H1 (cell line): Measurements from ENCODE around the gene DGKD. TPM values are rescaled to one million over a fixed set of nuclear protein-coding genes. Genes with fewer than 3 reads are reported as not detected.

Source experiments
- CTCF ChIA-PET: fragments of 300-600 bp; sonication (Branson Sonifier 250); formaldehyde crosslinking; loops from one replicate; lab custom pipeline; 2021; ENCODE audit not compliant: partially characterized antibody; lab: Charles Lee
- POLR2A ChIA-PET: fragments of 300-600 bp; sonication (Branson Sonifier 250); formaldehyde crosslinking; loops from one replicate; lab custom pipeline; 2021; ENCODE audit warnings: inconsistent platforms; ENCODE audit not compliant: partially characterized antibody; lab: Charles Lee
- DNase-seq, 2 experiments: peaks; one replicate each; pipeline versions ENCODE4 v3.0.0 to v3.0.0-alpha.2; 2010 to 2022; ENCODE audit warnings: low spot score in 2 of 2, low read depth in 1 of 2, mixed read lengths in 1 of 2
- FAIRE-seq: peaks from 2 replicates; lab custom pipeline; 2011; peaks lifted over from hg19 to GRCh38; lab: Jason Lieb, UNC
- H2AFZ ChIP-seq: 2 replicates; pipeline ENCODE4 v1.8.1; 2012; ENCODE audit warnings: low read length, inconsistent platforms
- H2AK5ac ChIP-seq: 2 replicates; pipeline ENCODE4 v1.6.1; 2013; ENCODE audit warnings: low read depth, low read length
- H2BK120ac ChIP-seq: replicated peaks from 2 replicates; pipeline ENCODE3; 2013; ENCODE audit warnings: low read depth, low read length, inconsistent platforms
- H2BK12ac ChIP-seq: 2 replicates; pipeline ENCODE4 v1.6.1; 2013; ENCODE audit warnings: low read depth, low read length
- H2BK15ac ChIP-seq: 2 replicates; pipeline ENCODE4 v1.6.1; 2013; ENCODE audit warnings: low read length
- H2BK20ac ChIP-seq: 2 replicates; pipeline ENCODE4 v1.6.1; 2013; ENCODE audit warnings: low read length
- H2BK5ac ChIP-seq: 2 replicates; pipeline ENCODE4 v1.6.1; 2013; ENCODE audit warnings: low read depth, low read length
- H3K14ac ChIP-seq: 2 replicates; pipeline ENCODE4 v1.6.1; 2013; ENCODE audit warnings: inconsistent platforms; ENCODE audit not compliant: insufficient read length
- H3K18ac ChIP-seq: 2 replicates; pipeline ENCODE4 v1.6.1; 2013; ENCODE audit warnings: low read length; ENCODE audit errors: extremely low read depth
- H3K23ac ChIP-seq: 2 replicates; pipeline ENCODE4 v1.6.1; 2013; ENCODE audit warnings: inconsistent platforms; ENCODE audit not compliant: insufficient read length
- H3K23me2 ChIP-seq: 2 replicates; pipeline ENCODE4 v1.6.1; 2013; ENCODE audit warnings: low read depth, low read length
- H3K27ac ChIP-seq: 2 replicates; pipeline ENCODE4 v1.6.1; 2011; ENCODE audit warnings: low read depth, low read length, inconsistent platforms
- H3K27me3 ChIP-seq, 4 experiments: replicated peaks in 1 of 4; 1 replicate in 1 of 4; 2 replicates in 3 of 4; pipeline versions ENCODE4 v1.6.1 to v1.8.1; 2011 to 2013; ENCODE audit warnings: low read length in 3 of 4, mild to moderate bottlenecking in 3 of 4, inconsistent platforms in 2 of 4, mixed read lengths in 2 of 4, moderate library complexity in 1 of 4; ENCODE audit not compliant: control insufficient read depth in 3 of 4, insufficient read depth in 3 of 4; ENCODE audit errors: extremely low read depth in 1 of 4
- H3K36me3 ChIP-seq, 4 experiments: 2 replicates each; pipeline versions ENCODE4 v1.6.1 to v1.8.1; 2011 to 2013; ENCODE audit warnings: mild to moderate bottlenecking in 4 of 4, low read length in 3 of 4, moderate library complexity in 2 of 4, control low read depth in 1 of 4, inconsistent platforms in 1 of 4; ENCODE audit not compliant: insufficient read depth in 4 of 4, control insufficient read depth in 2 of 4
- H3K4ac ChIP-seq: replicated peaks from 2 replicates; pipeline ENCODE3; 2013; ENCODE audit warnings: low read length, low read depth, mixed read lengths, inconsistent platforms; ENCODE audit not compliant: insufficient read length
- H3K4me1 ChIP-seq, 4 experiments: replicated peaks in 1 of 4; 1 replicate in 1 of 4; 2 replicates in 3 of 4; pipeline versions ENCODE4 v1.6.1 to v1.8.1; 2011 to 2013; ENCODE audit warnings: low read length in 3 of 4, inconsistent platforms in 2 of 4, mixed read lengths in 1 of 4; ENCODE audit not compliant: insufficient read depth in 4 of 4, control insufficient read depth in 3 of 4
- H3K4me2 ChIP-seq, 2 experiments: 2 replicates each; pipeline versions ENCODE4 v1.6.1 to v1.8.1; 2011 to 2013; ENCODE audit warnings: low read depth in 2 of 2, low read length in 2 of 2, control low read depth in 1 of 2, inconsistent platforms in 1 of 2, mild to moderate bottlenecking in 1 of 2; ENCODE audit not compliant: insufficient read depth in 1 of 2
- H3K4me3 ChIP-seq, 4 experiments: fragments of 200-600, 300-600 bp in 1 of 4; sonication (generic), shearing (Covaris generic), sonication (Bioruptor Twin) in 1 of 4; 2 replicates each; pipeline versions ENCODE4 v1.5.1 to v1.8.1; 2011 to 2016; ENCODE audit warnings: low read length in 4 of 4, low read depth in 3 of 4, control low read depth in 2 of 4, inconsistent platforms in 2 of 4, mild to moderate bottlenecking in 2 of 4, mixed read lengths in 1 of 4, moderate library complexity in 1 of 4; ENCODE audit not compliant: insufficient read depth in 2 of 4; ENCODE audit errors: extremely low read depth in 1 of 4
- H3K56ac ChIP-seq: replicated peaks from 2 replicates; pipeline ENCODE3; 2013; ENCODE audit warnings: low read depth, mild to moderate bottlenecking, mixed read lengths, low read length, inconsistent platforms; ENCODE audit not compliant: insufficient read length
- H3K79me1 ChIP-seq: 2 replicates; pipeline ENCODE4 v1.6.1; 2013; ENCODE audit warnings: low read depth, low read length, control low read depth
- H3K79me2 ChIP-seq, 2 experiments: 2 replicates each; pipeline versions ENCODE4 v1.6.1 to v1.8.1; 2012 to 2013; ENCODE audit warnings: low read length in 2 of 2, mild to moderate bottlenecking in 2 of 2, inconsistent platforms in 1 of 2; ENCODE audit not compliant: insufficient read depth in 2 of 2, control insufficient read depth in 1 of 2
- H3K9ac ChIP-seq, 4 experiments: replicated peaks in 1 of 4; 1 replicate in 1 of 4; 2 replicates in 3 of 4; pipeline versions ENCODE4 v1.6.1 to v1.8.1; 2011 to 2013; ENCODE audit warnings: low read depth in 3 of 4, low read length in 3 of 4, control low read depth in 2 of 4, mild to moderate bottlenecking in 2 of 4, moderate library complexity in 2 of 4, inconsistent platforms in 1 of 4; ENCODE audit errors: extremely low read depth in 1 of 4
- H3K9me3 ChIP-seq, 2 experiments: 2 replicates each; pipeline versions ENCODE4 v1.6.1 to v1.8.1; 2012 to 2013; ENCODE audit warnings: mild to moderate bottlenecking in 2 of 2, moderate library complexity in 2 of 2, control low read depth in 1 of 2, inconsistent platforms in 1 of 2, low read depth in 1 of 2, low read length in 1 of 2, mixed read lengths in 1 of 2; ENCODE audit not compliant: insufficient read depth in 2 of 2
- H4K20me1 ChIP-seq, 2 experiments: replicated peaks in 1 of 2; 2 replicates each; pipeline versions ENCODE3 to v1.8.1; 2011 to 2013; ENCODE audit warnings: inconsistent platforms in 2 of 2, low read length in 2 of 2, mild to moderate bottlenecking in 1 of 2; ENCODE audit not compliant: insufficient read depth in 2 of 2, control insufficient read depth in 1 of 2
- H4K5ac ChIP-seq: 2 replicates; pipeline ENCODE4 v1.6.1; 2013; ENCODE audit warnings: low read length, low read depth, mixed read lengths, inconsistent platforms; ENCODE audit not compliant: insufficient read length
- H4K8ac ChIP-seq: 2 replicates; pipeline ENCODE4 v1.8.0; 2013; ENCODE audit warnings: mild to moderate bottlenecking, moderate library complexity, low read length, inconsistent platforms; ENCODE audit not compliant: insufficient read depth; ENCODE audit errors: extremely low read depth
- H4K91ac ChIP-seq: replicated peaks from 2 replicates; pipeline ENCODE3; 2013; ENCODE audit warnings: low read length, mixed read lengths, inconsistent platforms; ENCODE audit not compliant: insufficient read length
- BACH1 ChIP-seq: IDR thresholded peaks from 2 replicates; pipeline ENCODE4 v1.6.1; 2012; ENCODE audit warnings: low read length, improper control_type of control experiment
- BCL11A ChIP-seq, 2 experiments: IDR thresholded peaks; one replicate each; pipeline ENCODE4 v1.6.1; 2011; ENCODE audit warnings: low read depth in 2 of 2, low read length in 2 of 2, mild to moderate bottlenecking in 2 of 2
- CHD1 ChIP-seq: IDR thresholded peaks from 2 replicates; pipeline ENCODE4 v1.6.1; 2012; ENCODE audit warnings: low read depth, low read length, improper control_type of control experiment
- FOSL1 ChIP-seq: IDR thresholded peaks from 2 replicates; pipeline ENCODE4 v1.6.1; 2011; ENCODE audit warnings: mild to moderate bottlenecking, low read depth, low read length, moderate library complexity; ENCODE audit not compliant: insufficient read depth
- HDAC6 ChIP-seq: IDR thresholded peaks from one replicate; pipeline ENCODE4 v1.7.1; 2012; ENCODE audit warnings: low read depth, mild to moderate bottlenecking, inconsistent platforms, low read length, moderate library complexity
- MAX ChIP-seq: IDR thresholded peaks from 2 replicates; pipeline ENCODE4 v1.6.1; 2012; ENCODE audit warnings: inconsistent platforms
- RAD21 ChIP-seq, 2 experiments: IDR thresholded peaks in 1 of 2; conservative IDR thresholded peaks in 1 of 2; 2 replicates each; pipeline ENCODE4 v1.6.1; 2011; ENCODE audit warnings: low read depth in 2 of 2, low read length in 2 of 2, improper control_type of control experiment in 1 of 2, inconsistent platforms in 1 of 2, mild to moderate bottlenecking in 1 of 2, moderate library complexity in 1 of 2
- SIN3A ChIP-seq, 2 experiments: IDR thresholded peaks in 1 of 2; conservative IDR thresholded peaks in 1 of 2; 2 replicates each; pipeline ENCODE4 v1.6.1; 2011 to 2012; ENCODE audit warnings: low read length in 2 of 2, improper control_type of control experiment in 1 of 2, low read depth in 1 of 2, mild to moderate bottlenecking in 1 of 2
- SIX5 ChIP-seq: IDR thresholded peaks from 2 replicates; pipeline ENCODE4 v1.6.1; 2011; ENCODE audit warnings: mild to moderate bottlenecking, low read depth, low read length
- TBP ChIP-seq: IDR thresholded peaks from 2 replicates; pipeline ENCODE4 v1.6.1; 2011; ENCODE audit warnings: low read depth, low read length, improper control_type of control experiment
- TCF12 ChIP-seq: IDR thresholded peaks from 2 replicates; pipeline ENCODE4 v1.6.1; 2011; ENCODE audit warnings: low read depth, mild to moderate bottlenecking, low read length
- TEAD4 ChIP-seq: IDR thresholded peaks from 2 replicates; pipeline ENCODE4 v1.6.1; 2012; ENCODE audit warnings: low read depth, low read length, inconsistent platforms, mixed read lengths
- YY1 ChIP-seq: IDR thresholded peaks from 2 replicates; pipeline ENCODE4 v1.6.1; 2011; ENCODE audit warnings: low read depth, mild to moderate bottlenecking, low read length
- ZNF274 ChIP-seq: IDR thresholded peaks from 2 replicates; pipeline ENCODE4 v1.7.0; 2012; ENCODE audit warnings: low read length, borderline replicate concordance; ENCODE audit errors: extremely low read depth
- WGBS, 2 experiments: shearing (Covaris generic) in 1 of 2; methylation state at CpG; one replicate each; pipeline versions ENCODE4 v1.1.6 to v1.1.7; 2013 to 2015; ENCODE audit warnings: low lambda C conversion rate in 2 of 2, mixed read lengths in 2 of 2, inconsistent platforms in 1 of 2, low coverage in 1 of 2, missing lambda C conversion rate in 1 of 2; ENCODE audit not compliant: insufficient replicate concordance in 2 of 2, insufficient coverage in 1 of 2, insufficient read length in 1 of 2; ENCODE audit errors: extremely low coverage in 1 of 2, missing lambda C conversion rate in 1 of 2; 5-methylcytosine and 5-hydroxymethylcytosine counted together
- polyA plus RNA-seq, 7 experiments: library from polyadenylated mRNA; depleted of rRNA in 3 of 7; stranded (reverse) in 5 of 7; unstranded in 2 of 7; fragments of >200 nt in 5 of 7; fragments of 200-250 nt in 2 of 7; gene quantifications; 1 replicate in 5 of 7; 2 replicates in 1 of 7; 4 replicates in 1 of 7; pipeline versions ENCODE4 v1.2.1 to v1.2.3, GENCODE V29; 2011 to 2013; ENCODE audit warnings: missing spikeins in 2 of 7, mixed read lengths in 2 of 7
- total RNA-seq: library from RNA; stranded (reverse); fragmentation: NEBNext Ultra II Directional; extraction: Animal tissue kit (Norgen Biotek cat#: 25700); gene quantifications from 2 replicates; pipeline ENCODE4 v1.2.1, GENCODE V29; 2021

DGKD gene
- total and polyA plus RNA-seq, 2 of the 8 experiments (the other 6 are each of a cell fraction or from before 2014, with no cell fraction given) = 7.7 to 30.9 TPM

DNA sequence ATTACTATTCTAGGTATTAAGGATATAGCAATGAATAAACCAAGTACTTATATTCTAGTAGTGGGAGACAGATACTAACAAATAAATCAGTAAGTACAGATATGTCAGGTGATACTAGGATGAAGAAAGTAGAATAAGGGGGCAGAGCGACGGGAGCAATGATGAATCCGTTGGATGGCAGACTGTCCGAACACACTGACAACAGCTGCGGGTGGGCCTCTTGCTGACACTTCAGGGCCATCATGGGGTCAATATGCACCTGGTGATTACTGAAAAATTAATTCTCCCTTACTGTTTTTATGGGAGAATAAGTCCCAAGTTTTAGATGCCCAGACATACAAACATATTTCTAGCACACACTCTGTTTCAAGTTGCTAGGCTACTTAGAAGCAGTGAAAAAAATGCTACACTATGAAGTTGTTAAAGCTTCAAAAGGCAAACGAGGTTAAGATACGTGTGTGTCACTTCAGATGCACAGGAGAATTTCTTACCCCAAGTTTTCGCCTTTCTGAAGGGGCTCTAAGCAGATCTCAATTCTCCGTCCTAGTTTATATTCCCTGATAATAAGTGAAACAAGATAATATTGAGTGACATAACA is 133.6 kb downstream of the DGKD start:
- Histone ChIP-seq H3K4me3 (no peak overlapping the region), H3K36me3 (peaks cover 0 to 11% (median 3%) of the 10 kb centered on the region in 4 experiments; a peak in 2 of 8 replicates), H3K18ac (no peak overlapping the region), H3K23me2 (no peaks in the 10 kb centered on the region), H3K4ac (no peak overlapping the region), H3K4me1 (no peaks in the 10 kb centered on the region), H4K8ac (no peak overlapping the region), H2BK12ac (no peak overlapping the region), H2AK5ac (no peak overlapping the region), H4K91ac (no peak overlapping the region), H4K5ac (no peak overlapping the region), H2AFZ (no peak overlapping the region), H3K9ac (no peak overlapping the region), H2BK15ac (no peak overlapping the region), H2BK120ac (no peak overlapping the region), H4K20me1 (no peaks in the 10 kb centered on the region), H3K4me2 (no peak overlapping the region), H3K56ac (no peak overlapping the region), H3K79me2 (no peaks in the 10 kb centered on the region), H3K9me3 (peaks cover 0 to 4% of the 10 kb centered on the region in 2 experiments; a peak in 2 of 4 replicates), H2BK20ac (no peak overlapping the region), H3K79me1 (no peaks in the 10 kb centered on the region), H3K23ac (no peak overlapping the region), H2BK5ac (no peak overlapping the region), H3K14ac (no peak overlapping the region), H3K27ac (no peak overlapping the region), H3K27me3 (no peaks in the 10 kb centered on the region)
- FAIRE-seq = no peak
- 95% methylated on average over 9 of the region's 9 CpGs; no CpG with 5 or more reads in 1 of the 2 experiments for WGBS, 2 experiments
- no peak for DNase-seq
- ChIA-PET CTCF (interaction anchor here (1.5 kb wide), 1 partner anchor 39 kb away, joined by 4 read pairs; no protein-coding TSS in a partner anchor), POLR2A (no interaction called here)
- TF ChIP-seq BACH1 (no peak), RAD21 (IDR thresholded peaks at IDR 0.05 in 1 of 2, conservative IDR thresholded peaks at IDR 0.05 in 1 of 2; ENCODE audit: low read depth in 2 of 2, low read length in 2 of 2) (no peak), MAX (no peak), CHD1 (no peak), BCL11A (IDR thresholded peaks at IDR 0.05; ENCODE audit: low read depth in 2 of 2, low read length in 2 of 2) (no peak), TCF12 (no peak), HDAC6 (no peak), YY1 (no peak), TEAD4 (no peak), TBP (no peak), FOSL1 (no peak), ZNF274 (no peak), SIX5 (no peak), SIN3A (conservative IDR thresholded peaks at IDR 0.05 in 1 of 2, IDR thresholded peaks at IDR 0.05 in 1 of 2; ENCODE audit: low read depth in 1 of 2, low read length in 2 of 2) (no peak)
